ENCODE data around the gene GPR161.

DNA sequence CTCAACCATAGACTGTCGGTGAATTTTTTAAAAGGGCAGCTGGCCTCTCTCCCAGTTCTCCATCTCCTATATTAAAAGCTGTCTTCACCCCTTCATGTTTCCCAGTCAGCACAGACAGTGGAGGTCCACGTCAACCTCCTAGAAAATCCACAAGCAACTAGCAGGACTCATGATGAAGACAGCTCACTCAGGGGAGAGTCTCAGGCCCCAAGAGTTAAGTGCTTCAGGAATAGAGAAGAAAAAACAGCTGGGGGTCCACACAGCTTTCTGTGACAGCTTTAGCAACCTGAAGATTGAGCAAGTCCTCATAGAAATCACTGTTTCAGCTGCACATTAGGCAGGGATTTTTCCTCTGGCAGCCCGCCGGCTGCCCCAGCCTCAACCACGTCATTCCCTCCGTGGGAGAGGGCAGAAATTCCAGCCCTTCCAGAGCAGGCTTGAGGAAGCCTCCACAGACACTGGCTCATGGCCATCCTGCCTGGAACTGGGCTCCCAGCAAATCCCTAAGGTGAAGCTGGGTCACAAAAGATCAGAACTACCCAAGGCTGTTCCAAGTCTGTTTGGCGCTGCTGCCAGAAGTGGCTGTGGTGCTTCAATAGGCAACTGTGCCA is 15.2 kb downstream of the GPR161 start:
- TF ChIP-seq, protein P1, sequence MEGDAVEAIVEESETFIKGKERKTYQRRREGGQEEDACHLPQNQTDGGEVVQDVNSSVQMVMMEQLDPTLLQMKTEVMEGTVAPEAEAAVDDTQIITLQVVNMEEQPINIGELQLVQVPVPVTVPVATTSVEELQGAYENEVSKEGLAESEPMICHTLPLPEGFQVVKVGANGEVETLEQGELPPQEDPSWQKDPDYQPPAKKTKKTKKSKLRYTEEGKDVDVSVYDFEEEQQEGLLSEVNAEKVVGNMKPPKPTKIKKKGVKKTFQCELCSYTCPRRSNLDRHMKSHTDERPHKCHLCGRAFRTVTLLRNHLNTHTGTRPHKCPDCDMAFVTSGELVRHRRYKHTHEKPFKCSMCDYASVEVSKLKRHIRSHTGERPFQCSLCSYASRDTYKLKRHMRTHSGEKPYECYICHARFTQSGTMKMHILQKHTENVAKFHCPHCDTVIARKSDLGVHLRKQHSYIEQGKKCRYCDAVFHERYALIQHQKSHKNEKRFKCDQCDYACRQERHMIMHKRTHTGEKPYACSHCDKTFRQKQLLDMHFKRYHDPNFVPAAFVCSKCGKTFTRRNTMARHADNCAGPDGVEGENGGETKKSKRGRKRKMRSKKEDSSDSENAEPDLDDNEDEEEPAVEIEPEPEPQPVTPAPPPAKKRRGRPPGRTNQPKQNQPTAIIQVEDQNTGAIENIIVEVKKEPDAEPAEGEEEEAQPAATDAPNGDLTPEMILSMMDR (IDR thresholded peaks at IDR 0.05), result no peak
- TF ChIP-seq POLR2A (IDR thresholded peaks at IDR 0.05) (no peak), POLR2AphosphoS5 (IDR thresholded peaks at IDR 0.05) (peak in 2 of 3 donors; percentile 21 to 67), EP300 (IDR thresholded peaks at IDR 0.05) (no peak)
